Activated T-cell treated with anti-CD3 and anti-CD28 coated beads, Interleukin-2, amount 50 U/mL, for 48 hours (primary cell): ENCODE measurements around the gene PPP2R2C.

Experiments used
- DNase-seq, 2 experiments: peaks; one replicate each; pipeline ENCODE4 v3.0.0-alpha.2; 2020

The PPP2R2C gene

GRCh38 chr4:6393544-6394475 is 78.6 kb downstream of the PPP2R2C start:
- no peak for DNase-seq

- no peak for DNase-seq
Observed at GRCh38 chr4:6393066-6393465, 79.3 kb downstream of the PPP2R2C start.

- DNase-seq: no peak
Observed at GRCh38 chr4:6392407-6392806, 80.0 kb downstream of the PPP2R2C start.

DNA sequence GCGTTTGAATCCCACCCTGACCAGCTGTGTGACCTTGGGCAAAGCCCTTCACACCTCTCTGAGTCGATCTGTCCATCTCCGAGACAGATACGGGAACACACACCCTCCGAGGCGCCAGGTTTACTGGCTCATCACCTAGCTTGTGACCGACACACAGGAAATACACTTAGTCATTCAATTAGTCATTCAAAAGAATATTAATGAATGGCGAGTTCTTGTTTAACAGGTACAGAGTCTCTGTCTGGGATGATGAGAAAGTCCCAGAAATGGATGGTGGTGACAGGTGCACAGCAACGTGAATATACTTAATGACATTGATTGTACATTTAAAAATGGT is 80.6 kb downstream of the PPP2R2C start:
- no peak for DNase-seq

GRCh38 chr4:6391186-6391851 is 81.1 kb downstream of the PPP2R2C start:
- DNase-seq: no peak

DNA sequence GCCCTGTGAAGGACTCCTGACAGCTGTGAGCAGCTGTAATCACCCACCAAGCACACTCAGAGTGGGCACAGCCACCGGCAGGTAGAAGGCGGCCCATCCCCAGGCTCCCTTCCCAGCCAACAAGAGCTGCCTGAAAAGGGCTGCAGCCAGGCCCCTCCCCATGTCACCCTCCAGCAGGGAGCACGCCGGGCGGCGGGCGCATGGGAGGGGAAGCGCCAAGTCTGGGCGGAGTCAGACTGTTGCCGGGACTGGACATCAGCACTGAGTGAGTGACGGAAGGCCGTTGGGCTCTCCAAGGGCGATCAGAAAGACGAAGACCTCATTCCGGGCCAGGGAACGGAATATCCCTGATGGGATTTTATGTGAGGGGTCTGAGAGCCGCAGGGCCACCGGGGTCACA is 82.1 kb downstream of the PPP2R2C start:
- DNase-seq: no peak

DNA sequence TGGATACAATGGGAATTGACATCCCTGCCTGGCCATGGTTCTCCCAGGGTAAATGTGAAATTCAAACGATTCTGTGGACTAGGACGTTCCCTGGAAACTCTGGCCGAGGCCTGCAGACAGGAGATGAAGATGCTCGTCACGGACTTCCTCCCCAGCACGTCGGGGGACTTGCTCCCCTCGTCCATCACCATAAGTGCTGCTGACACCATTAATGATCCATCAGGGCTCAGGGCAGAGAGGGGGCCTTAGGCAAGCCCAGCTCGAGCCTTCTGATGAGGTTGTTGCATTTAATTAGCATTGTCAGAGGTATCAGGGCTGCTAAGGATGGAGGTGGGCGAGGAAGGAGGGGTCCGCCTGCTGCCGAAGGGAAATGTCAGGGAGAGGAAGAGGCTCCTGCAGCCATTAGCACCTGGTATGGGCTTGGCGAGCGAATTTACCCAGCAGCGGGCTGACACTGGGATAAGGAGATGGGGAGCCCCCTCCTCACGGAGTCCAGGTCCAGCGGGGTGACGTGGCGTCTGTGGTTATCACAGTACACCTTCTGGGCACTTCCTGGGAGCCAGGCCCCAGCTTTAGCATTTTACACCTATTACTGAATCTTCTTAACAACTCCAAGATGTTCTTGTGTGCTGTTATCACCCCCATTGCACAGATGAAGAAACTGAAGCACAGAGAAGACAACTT is 83.1 kb downstream of the PPP2R2C start:
- DNase-seq: no peak

DNA sequence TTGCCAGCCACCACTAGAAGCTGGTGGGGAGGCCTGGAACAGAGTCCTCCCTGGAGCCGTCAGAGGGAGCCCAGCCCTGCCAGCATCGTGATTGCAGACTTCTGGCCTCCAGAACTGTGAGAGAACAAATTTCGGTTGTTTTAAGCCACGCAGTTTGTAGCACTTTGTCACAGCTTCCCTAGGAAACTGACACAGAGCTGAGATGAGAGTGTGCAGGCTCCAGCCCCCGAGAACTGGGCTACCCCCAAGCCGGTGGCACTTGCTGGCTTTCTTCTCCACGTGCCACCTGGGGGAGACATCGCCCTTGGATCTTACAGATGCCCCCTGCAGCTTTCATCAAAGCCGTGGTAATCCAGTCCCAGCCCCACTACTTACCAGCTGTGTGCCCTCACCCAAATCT is 83.7 kb downstream of the PPP2R2C start:
- DNase-seq: no peak

- no peak for DNase-seq
Observed at GRCh38 chr4:6387946-6388345, 84.5 kb downstream of the PPP2R2C start.

- DNase-seq: no peak
Observed at GRCh38 chr4:6386091-6386490, 86.3 kb downstream of the PPP2R2C start.

- DNase-seq: no peak
Observed at GRCh38 chr4:6385288-6385687, 87.1 kb downstream of the PPP2R2C start.

DNA sequence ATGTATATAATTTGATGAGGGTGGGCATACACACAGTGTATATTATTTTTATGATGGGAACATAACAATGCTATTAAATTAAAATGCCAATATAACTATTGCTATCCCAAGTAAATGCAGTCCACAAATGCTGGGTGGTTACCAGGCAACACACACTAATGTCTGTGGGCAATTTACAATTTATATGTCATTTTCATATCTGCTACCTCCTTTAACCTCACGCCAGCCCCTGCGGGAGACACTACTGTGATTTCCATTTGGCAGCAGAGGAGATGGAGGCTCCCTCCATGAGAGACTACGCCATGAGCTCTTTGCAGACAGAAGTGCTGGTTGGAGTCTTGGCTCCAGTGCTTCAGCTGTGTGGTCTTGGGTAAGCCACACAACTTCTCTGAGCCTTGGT is 87.9 kb downstream of the PPP2R2C start:
- no peak for DNase-seq

DNA sequence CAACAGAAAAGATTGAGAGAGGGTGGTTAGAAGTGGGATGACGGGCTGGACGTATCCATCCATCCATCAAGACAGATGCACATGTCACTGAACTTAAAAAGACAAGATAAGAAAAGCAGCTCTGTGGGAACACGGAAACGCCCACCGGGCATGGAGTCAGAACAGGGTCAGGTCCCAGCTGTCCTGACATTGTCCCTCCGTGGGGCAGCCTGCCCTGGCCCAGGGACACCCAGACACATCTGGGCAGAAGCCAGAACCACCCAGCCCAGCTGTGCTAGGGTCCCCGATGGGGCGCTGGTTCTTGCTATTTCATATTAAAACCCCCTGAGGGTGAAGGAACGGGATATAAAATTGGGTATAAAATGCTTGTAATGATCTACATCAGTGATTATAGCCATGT is 88.5 kb downstream of the PPP2R2C start:
- DNase-seq: no peak

DNA sequence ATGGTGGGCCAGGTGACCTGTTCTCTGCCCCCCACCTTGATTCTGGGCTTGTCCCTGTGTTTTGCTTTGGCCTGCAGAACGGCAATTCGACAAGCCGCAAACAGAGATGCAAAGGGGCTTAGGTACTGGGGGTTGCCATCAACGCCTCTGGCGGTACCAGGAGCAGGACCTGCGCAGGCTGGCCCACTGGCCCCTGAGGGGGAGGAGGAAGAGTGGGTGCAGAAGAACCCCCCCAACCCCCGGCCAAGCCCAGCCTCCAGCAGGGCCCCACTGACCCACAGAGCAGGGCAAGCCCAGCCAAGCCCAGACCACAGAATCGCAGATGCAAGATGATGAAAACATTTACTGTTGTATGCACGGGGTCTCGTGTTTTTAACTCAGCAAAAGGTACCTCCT is 89.4 kb downstream of the PPP2R2C start:
- no peak for DNase-seq

GRCh38 chr4:6381571-6382123 is 90.8 kb downstream of the PPP2R2C start:
- no peak for DNase-seq

- DNase-seq: no peak
Observed at GRCh38 chr4:6380746-6381410, 91.5 kb downstream of the PPP2R2C start.

DNA sequence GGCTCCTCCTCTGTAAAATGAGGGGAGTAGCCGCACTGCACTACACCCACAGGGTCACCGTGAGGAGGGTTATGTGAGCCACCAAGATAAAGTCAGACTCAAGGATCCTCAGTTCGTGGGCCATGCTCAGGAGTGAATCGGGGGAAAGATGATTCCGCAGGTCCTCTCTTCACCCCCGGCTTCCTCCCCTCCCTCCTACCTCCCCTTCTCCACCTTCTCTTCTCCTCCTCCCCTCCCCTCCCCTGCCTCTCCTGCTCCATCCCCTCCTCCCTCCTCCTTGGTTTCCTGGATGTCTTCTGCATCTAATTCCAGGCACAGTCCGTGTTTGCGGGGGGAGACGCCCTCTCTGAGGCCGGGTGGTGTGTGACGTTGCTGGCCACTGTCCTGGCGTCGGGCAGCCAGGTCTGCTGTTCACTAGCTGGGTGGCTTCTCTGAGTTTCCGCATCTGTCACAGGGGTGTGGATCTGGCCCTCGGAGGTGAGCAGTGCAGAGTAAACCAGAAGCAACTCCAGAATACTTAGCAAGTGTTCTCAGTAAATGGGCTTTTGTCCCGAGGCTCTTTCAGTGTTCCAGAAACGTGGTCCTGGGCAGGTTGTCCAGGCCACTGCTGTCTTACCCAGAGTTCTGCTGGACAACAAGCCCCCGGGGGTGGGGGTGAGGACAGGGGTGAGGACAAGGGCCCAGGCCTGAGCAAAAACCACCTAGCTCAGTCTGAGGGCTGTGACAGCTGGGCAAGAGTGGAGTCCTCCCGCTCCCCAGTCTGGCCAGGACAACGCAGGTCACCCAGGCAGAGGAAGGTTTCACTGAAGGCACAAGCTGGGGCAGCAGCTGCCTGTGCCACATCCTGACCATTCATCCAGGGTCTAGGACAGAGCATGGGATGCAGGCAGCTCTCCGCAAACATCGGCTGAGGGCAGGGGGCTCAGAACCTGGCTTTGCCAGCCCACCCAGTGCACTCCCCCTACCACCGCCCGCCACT is 92.4 kb downstream of the PPP2R2C start:
- no peak for DNase-seq

DNA sequence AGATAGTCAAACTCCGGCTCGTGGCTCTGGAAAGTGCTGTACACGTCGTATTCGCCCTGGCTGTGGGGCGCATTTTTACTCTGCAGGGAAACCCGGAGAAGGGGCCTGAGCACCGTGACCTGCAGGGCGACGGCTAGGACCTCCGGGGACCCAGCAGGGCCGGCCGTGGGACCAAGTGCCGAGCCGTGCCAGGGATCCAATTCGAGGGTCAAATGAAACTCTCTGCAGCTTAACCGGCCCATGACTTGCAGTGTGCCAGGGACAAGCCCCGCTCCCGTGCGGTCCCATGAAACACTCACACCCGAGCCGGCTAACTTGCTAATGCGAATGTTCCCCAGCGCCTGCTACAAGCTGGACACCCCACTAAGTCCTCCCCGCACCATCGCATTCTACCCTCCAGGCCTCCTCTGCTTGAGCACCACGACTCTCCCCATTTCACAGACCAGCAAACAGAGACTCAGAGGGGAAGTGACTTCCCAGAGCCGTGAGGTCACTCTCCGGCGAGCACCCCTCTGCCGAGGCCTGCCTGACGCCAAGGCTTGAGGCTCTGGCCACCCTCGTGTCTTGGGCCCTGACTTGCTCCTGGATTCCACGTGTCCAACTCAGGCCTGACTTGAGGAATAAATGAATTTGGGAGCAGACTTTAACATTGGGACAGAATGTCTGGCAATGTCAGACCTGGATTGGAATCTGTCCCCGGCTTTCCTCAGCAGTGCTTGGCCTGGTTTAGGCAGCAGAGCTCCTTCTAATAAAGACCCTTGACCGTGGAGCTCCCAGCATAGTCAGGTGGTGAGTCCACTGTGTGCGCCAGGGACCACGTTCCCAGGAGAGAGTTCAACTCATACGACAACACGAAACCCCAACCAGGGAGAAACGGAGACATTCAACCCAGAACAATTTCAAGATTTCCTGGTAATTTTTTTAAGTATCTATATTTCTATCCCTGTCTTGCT is 93.6 kb downstream of the PPP2R2C start:
- DNase-seq: no peak

GRCh38 chr4:6377626-6378492 is 94.6 kb downstream of the PPP2R2C start:
- no peak for DNase-seq
